SK-N-SH treated with all-trans-retinoic acid at 6 μM for 48 hours (cell line): ENCODE data around the gene DBNDD1.

Experiments used
- ATAC-seq: fragments of 200-7000 bp; cut with Tn5 transposase; 3 replicates; pipeline ENCODE4 v1.9.1; 2020; ENCODE audit warnings: mild to moderate bottlenecking, moderate library complexity
- ARNTL ChIP-seq: fragments of 450-650 bp; formaldehyde crosslinking; IDR thresholded peaks from 2 replicates; pipeline ENCODE4 v1.5.0; 2020; ENCODE audit warnings: low read depth, mild to moderate bottlenecking, moderate library complexity, borderline replicate concordance
- BACH2 ChIP-seq: fragments of 250-450 bp; sonication (Bioruptor Pico); IDR thresholded peaks from 2 replicates; pipeline ENCODE4 v1.9.0; 2021; ENCODE audit warnings: mild to moderate bottlenecking, borderline replicate concordance
- CREB5 ChIP-seq: fragments of 250-450 bp; sonication (Bioruptor Pico); IDR thresholded peaks from 2 replicates; pipeline ENCODE4 v1.5.1; 2020; ENCODE audit warnings: low read depth, mild to moderate bottlenecking, moderate library complexity
- CSDC2 ChIP-seq: fragments of 250-450 bp; sonication (Bioruptor Pico); IDR thresholded peaks from 2 replicates; pipeline ENCODE4 v1.5.0; 2020; ENCODE audit warnings: mild to moderate bottlenecking, moderate library complexity
- CSRNP3 ChIP-seq: fragments of 250-450 bp; sonication (Bioruptor Pico); IDR thresholded peaks from 2 replicates; pipeline ENCODE4 v1.5.1; 2021; ENCODE audit warnings: mild to moderate bottlenecking, moderate library complexity
- ESRRG ChIP-seq: fragments of 250-450 bp; sonication (Bioruptor Pico); IDR thresholded peaks from 2 replicates; pipeline ENCODE4 v1.6.1; 2021; ENCODE audit warnings: mild to moderate bottlenecking
- GLIS3 ChIP-seq: fragments of 250-450 bp; sonication (Bioruptor Pico); IDR thresholded peaks from 2 replicates; pipeline ENCODE4 v1.5.0; 2020; ENCODE audit warnings: mild to moderate bottlenecking, moderate library complexity
- ISL1 ChIP-seq: fragments of 250-450 bp; sonication (Bioruptor Pico); IDR thresholded peaks from 2 replicates; pipeline ENCODE4 v2.1.2; 2022; ENCODE audit warnings: mild to moderate bottlenecking, moderate library complexity
- POU6F1 ChIP-seq: fragments of 250-450 bp; sonication (Bioruptor Pico); IDR thresholded peaks from 2 replicates; pipeline ENCODE4 v1.8.0; 2021; ENCODE audit warnings: low read depth, mild to moderate bottlenecking, moderate library complexity, borderline replicate concordance
- PPARA ChIP-seq: fragments of 250-450 bp; sonication (Bioruptor Pico); IDR thresholded peaks from 2 replicates; pipeline ENCODE4 v1.5.0; 2020; ENCODE audit warnings: mild to moderate bottlenecking, borderline replicate concordance
- RARB ChIP-seq: fragments of 250-450 bp; sonication (Bioruptor Pico); IDR thresholded peaks from 2 replicates; pipeline ENCODE4 v1.8.0; 2021; ENCODE audit warnings: mild to moderate bottlenecking, moderate library complexity
- SNAI2 ChIP-seq: fragments of 250-450 bp; sonication (Bioruptor Pico); IDR thresholded peaks from 2 replicates; pipeline ENCODE4 v1.5.0; 2020; ENCODE audit warnings: mild to moderate bottlenecking, moderate library complexity
- TCF4 ChIP-seq: fragments of 250-450 bp; sonication (Bioruptor Pico); IDR thresholded peaks from 2 replicates; pipeline ENCODE4 v1.8.0; 2021; ENCODE audit warnings: mild to moderate bottlenecking, moderate library complexity, borderline replicate concordance
- ZC3H10 ChIP-seq: fragments of 250-450 bp; sonication (Bioruptor Pico); IDR thresholded peaks from 2 replicates; pipeline ENCODE4 v1.5.1; 2021; ENCODE audit warnings: mild to moderate bottlenecking, moderate library complexity
- ZFP3 ChIP-seq: fragments of 250-450 bp; sonication (Bioruptor Pico); IDR thresholded peaks from 2 replicates; pipeline ENCODE4 v1.5.0; 2020; ENCODE audit warnings: mild to moderate bottlenecking, moderate library complexity
- ZFP30 ChIP-seq: fragments of 450-650 bp; formaldehyde crosslinking; IDR thresholded peaks from 2 replicates; pipeline ENCODE4 v1.5.0; 2022; ENCODE audit warnings: mild to moderate bottlenecking, moderate library complexity
- ZNF565 ChIP-seq: fragments of 450-650 bp; formaldehyde crosslinking; conservative IDR thresholded peaks from 2 replicates; pipeline ENCODE4 v1.5.0; 2020; ENCODE audit warnings: low read depth, mild to moderate bottlenecking, moderate library complexity
- ZNF70 ChIP-seq: fragments of 450-650 bp; formaldehyde crosslinking; IDR thresholded peaks from 2 replicates; pipeline ENCODE4 v1.5.0; 2020; ENCODE audit warnings: mild to moderate bottlenecking, moderate library complexity
- TF ChIP-seq, protein P1 (sequence below): fragments of 250-450 bp; sonication (Bioruptor Pico); IDR thresholded peaks from 2 replicates; pipeline ENCODE4 v1.5.0; 2020; ENCODE audit warnings: mild to moderate bottlenecking, moderate library complexity

DBNDD1 gene

DNA sequence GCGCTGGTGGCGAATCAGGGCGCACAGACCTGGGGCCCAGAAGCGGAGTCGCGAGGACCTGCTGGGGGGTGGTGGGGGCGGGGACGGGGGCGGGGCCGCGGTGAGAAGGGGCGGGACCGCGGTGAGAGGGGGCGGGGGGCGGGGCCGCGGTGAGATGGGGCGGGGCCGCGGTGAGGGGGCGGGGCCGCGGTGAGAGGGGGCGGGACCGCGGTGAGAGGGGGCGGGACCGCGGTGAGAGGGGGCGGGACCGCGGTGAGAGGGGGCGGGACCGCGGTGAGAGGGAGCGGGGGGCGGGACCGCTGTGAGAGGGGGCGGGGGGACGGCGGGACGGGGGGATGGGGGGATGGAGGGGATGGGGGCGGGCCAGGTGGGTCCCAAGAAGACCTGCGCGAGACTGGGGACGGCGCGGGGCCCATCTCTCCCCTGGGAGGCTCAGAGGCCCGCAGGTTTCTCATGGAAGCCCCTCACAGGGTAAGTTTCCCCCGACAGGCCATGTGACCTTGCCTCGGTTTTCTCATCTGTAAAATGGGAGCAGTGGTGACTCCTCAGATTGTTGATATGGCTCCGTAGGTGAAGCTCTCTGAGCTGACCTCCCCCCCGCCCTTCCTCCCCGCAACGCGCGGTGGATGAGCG lies 28.6 kb upstream of the DBNDD1 start:
- no peak for TF ChIP-seq CSRNP3 (CRISPR knock-in tag)
- no peak for TF ChIP-seq ISL1
- TF ChIP-seq TCF4 = no peak
- no peak for TF ChIP-seq CREB5 (CRISPR knock-in tag)
- no peak for TF ChIP-seq POU6F1 (CRISPR knock-in tag)
- no peak for TF ChIP-seq PPARA (CRISPR knock-in tag)
- no peak for TF ChIP-seq CSDC2 (CRISPR knock-in tag)
- TF ChIP-seq, protein P1, sequence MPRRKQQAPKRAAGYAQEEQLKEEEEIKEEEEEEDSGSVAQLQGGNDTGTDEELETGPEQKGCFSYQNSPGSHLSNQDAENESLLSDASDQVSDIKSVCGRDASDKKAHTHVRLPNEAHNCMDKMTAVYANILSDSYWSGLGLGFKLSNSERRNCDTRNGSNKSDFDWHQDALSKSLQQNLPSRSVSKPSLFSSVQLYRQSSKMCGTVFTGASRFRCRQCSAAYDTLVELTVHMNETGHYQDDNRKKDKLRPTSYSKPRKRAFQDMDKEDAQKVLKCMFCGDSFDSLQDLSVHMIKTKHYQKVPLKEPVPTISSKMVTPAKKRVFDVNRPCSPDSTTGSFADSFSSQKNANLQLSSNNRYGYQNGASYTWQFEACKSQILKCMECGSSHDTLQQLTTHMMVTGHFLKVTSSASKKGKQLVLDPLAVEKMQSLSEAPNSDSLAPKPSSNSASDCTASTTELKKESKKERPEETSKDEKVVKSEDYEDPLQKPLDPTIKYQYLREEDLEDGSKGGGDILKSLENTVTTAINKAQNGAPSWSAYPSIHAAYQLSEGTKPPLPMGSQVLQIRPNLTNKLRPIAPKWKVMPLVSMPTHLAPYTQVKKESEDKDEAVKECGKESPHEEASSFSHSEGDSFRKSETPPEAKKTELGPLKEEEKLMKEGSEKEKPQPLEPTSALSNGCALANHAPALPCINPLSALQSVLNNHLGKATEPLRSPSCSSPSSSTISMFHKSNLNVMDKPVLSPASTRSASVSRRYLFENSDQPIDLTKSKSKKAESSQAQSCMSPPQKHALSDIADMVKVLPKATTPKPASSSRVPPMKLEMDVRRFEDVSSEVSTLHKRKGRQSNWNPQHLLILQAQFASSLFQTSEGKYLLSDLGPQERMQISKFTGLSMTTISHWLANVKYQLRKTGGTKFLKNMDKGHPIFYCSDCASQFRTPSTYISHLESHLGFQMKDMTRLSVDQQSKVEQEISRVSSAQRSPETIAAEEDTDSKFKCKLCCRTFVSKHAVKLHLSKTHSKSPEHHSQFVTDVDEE (CRISPR knock-in tag) = no peak
- no peak for TF ChIP-seq ESRRG
- TF ChIP-seq ZNF70 = no peak
- TF ChIP-seq GLIS3 (CRISPR knock-in tag) = no peak
- no peak for TF ChIP-seq ARNTL (CRISPR knock-in tag)
- TF ChIP-seq BACH2 (CRISPR knock-in tag) = no peak
- TF ChIP-seq SNAI2 = no peak
- no peak for TF ChIP-seq ZC3H10 (CRISPR knock-in tag)
- no peak for TF ChIP-seq RARB (CRISPR knock-in tag)
- ATAC-seq = no peak; the same call in 2 of the 3 replicates

DNA sequence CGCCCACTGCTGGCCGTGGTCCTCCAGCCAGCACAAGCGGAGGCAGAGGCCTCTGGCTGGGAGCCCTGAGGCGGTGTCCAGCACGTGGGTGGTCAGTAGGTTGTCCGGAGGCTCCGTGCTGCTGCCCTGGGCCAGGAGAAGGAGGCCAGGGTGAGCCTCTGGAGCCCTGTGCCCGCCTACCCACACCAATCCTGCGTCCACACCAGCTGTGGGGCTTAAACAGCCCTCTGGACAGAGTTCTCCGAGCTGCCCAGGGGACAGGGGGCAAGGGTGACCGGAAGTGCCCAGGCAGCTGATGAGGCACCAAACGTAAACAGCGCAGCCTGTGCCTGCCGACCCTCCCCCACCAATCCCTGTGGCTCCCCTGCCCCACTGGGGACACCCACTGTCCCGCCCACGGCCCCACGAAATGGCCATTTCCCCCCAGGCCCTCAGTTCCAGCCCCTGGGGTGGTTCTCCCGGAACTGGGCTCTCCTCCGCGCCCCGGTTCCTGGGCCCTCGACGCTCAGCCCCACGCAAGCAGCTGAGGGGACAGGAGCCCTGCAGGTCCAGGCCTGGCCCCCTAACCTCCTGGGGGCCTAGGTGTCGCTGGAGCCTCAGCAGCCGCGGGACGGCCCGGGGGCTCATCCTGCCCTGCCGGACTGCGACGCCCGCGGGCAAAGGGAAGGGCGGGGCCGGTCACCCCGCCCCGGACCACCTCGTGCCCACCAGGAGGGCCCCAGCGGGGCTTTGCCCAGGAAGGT lies 27.9 kb upstream of the DBNDD1 start:
- peak; percentile 73 for ATAC-seq
- TF ChIP-seq ARNTL (CRISPR knock-in tag) (no peak), SNAI2 (no peak), POU6F1 (CRISPR knock-in tag) (no peak), RARB (CRISPR knock-in tag) (no peak), TCF4 (no peak), ZFP30 (CRISPR knock-in tag) (no peak), ISL1 (no peak), CSDC2 (CRISPR knock-in tag) (no peak), ZC3H10 (CRISPR knock-in tag) (no peak), ZFP3 (CRISPR knock-in tag) (no peak), ZNF565 (CRISPR knock-in tag) (no peak), CSRNP3 (CRISPR knock-in tag) (no peak), BACH2 (CRISPR knock-in tag) (no peak), ZNF70 (no peak)
